ENCODE results near the gene GFI1B.
"Not testable (repeated sequence)": the region's sequence is repeated elsewhere in the genome, so short reads cannot be mapped to it uniquely, and the experiment has no call there.

GFI1B gene

DNA sequence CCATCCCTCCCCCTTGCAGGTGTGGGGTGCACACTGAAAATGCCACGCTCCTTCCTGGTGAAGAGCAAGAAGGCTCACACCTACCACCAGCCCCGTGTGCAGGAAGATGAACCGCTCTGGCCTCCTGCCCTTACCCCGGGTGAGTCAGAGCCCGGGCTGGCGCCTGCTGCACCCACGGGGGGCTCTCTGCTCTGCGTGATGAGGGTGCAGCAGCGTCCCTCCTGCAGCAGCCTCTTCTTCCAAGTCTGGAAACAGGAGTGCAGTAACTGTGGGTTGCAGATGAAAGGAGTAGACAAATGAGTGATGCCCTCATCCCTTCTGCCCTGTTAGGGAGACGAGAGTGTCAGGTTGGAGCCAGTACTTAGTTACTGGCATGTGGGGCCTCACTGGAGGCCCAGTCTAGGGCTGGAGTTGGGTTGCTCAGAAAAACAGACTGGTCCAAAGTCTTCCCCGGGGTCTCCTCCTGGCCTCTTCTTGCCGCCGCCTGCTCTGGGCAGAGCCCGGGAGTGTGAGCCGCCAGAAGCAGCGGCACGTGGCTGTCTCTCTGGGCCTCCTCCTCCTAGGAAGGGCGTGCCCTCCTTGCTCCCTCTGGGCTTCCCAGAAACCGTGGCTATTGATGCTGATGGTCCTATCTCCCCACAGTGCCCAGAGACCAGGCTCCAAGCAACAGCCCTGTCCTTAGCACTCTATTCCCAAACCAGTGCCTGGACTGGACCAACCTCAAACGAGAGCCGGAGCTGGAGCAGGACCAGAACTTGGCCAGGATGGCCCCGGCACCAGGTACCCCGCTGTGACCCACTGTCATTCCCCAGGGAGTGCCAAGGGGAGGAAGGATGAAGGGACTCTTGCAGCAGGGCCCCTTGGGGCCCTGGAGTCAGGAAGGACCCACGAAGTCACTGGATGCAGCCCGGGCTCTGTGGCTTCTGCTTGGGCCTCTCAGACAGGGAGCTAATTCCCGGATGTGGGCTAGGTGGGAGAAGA lies 8.4 kb downstream of the GFI1B start:
- Histone ChIP-seq H3K27me3 (ENCODE audit: control insufficient read depth, insufficient read depth, low read length) (peaks cover 14% of the 10 kb centered on the region), H3K9ac (ENCODE audit: low read length) (no peak overlapping the region), H3K4me1 (ENCODE audit: control insufficient read depth, insufficient read depth, low read length) (no peaks in the 10 kb centered on the region), H3K36me3 (ENCODE audit: control insufficient read depth, insufficient read depth, low read length) (no peaks in the 10 kb centered on the region), H3K9me3 (ENCODE audit: control insufficient read depth, low read length) (no peaks in the 10 kb centered on the region), H3K4me3 (ENCODE audit: low read length) (no peak overlapping the region)

DNA sequence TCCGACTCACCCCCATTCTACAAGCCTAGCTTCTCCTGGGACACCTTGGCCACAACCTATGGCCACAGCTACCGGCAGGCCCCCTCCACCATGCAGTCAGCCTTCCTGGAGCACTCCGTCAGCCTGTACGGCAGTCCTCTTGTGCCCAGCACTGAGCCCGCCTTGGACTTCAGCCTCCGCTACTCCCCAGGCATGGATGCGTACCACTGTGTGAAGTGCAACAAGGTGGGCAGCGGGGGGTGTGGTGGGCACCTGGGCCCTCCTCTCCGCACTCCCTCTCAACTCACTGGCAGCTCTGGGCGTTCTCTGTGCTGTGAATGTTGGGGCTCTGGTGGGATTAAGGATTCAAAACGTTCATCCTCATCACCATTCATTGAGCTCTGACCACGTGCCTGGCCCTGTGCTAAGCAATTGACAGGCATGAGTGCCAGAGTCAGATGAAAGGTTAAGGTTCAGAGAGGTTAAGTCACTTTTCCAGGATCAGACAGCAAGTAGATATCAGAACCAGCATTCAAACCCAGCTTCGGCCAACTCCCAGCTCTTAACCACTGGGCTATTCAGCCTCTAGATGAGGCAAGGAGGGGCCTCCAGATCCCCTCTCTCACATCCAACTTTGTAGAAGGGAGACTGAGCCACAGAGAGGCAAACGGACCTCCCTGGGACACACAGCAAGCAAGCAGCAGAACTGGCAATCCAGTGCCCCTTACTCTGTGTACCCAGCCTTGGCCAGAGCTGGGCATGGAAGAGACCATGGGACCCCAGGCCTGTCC lies 9.9 kb downstream of the GFI1B start:
- no peak overlapping the region for H3K4me3 ChIP-seq (ENCODE audit: low read length)
- no peak overlapping the region for H3K9ac ChIP-seq (ENCODE audit: low read length)
- peaks cover 3% of the 10 kb centered on the region for H3K4me1 ChIP-seq (ENCODE audit: control insufficient read depth, insufficient read depth, low read length)
- no peaks in the 10 kb centered on the region for H3K36me3 ChIP-seq (ENCODE audit: control insufficient read depth, insufficient read depth, low read length)
- H3K27me3 ChIP-seq (ENCODE audit: control insufficient read depth, insufficient read depth, low read length) = peaks cover 17% of the 10 kb centered on the region
- no peaks in the 10 kb centered on the region for H3K9me3 ChIP-seq (ENCODE audit: control insufficient read depth, low read length)

DNA sequence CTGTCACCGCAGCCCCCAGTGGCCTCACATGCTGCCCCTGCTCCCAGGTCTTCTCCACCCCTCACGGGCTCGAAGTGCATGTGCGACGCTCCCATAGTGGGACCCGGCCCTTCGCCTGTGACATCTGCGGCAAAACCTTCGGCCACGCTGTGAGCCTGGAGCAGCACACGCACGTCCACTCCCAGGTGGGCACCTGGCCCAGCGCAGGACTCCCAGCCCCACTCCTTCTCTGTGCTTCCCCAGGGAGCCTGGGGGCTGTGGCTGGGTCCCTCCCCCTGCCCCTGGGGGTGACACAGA lies 10.5 kb downstream of the GFI1B start:
- Histone ChIP-seq H3K9ac (ENCODE audit: low read length) (no peak overlapping the region), H3K27me3 (ENCODE audit: control insufficient read depth, insufficient read depth, low read length) (peaks cover 20% of the 10 kb centered on the region), H3K4me1 (ENCODE audit: control insufficient read depth, insufficient read depth, low read length) (peaks cover 8% of the 10 kb centered on the region), H3K4me3 (ENCODE audit: low read length) (no peak overlapping the region), H3K36me3 (ENCODE audit: control insufficient read depth, insufficient read depth, low read length) (no peaks in the 10 kb centered on the region), H3K9me3 (ENCODE audit: control insufficient read depth, low read length) (no peaks in the 10 kb centered on the region)

DNA sequence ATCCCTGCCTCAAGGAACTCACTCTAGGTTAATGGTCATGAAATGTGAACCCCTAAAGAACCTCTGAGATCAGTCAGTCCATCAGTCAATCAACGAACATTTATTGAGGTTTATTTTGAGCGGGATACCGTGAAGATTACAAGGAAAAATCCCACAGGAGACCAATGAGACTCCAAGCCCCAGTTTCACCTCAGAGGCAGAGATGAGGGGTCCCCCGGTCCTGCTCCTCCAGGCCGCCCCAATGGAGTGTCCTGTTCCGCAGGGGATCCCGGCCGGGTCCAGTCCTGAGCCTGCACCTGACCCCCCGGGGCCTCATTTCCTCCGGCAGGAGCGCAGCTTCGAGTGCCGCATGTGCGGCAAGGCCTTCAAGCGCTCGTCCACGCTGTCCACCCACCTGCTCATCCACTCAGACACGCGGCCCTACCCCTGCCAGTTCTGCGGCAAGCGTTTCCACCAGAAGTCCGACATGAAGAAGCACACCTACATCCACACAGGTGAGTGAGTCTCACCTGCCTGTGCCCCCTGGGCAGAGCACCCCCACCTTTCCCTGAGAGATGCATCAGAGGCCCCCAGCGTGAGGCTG lies 11.0 kb downstream of the GFI1B start:
- Histone ChIP-seq H3K27me3 (ENCODE audit: control insufficient read depth, insufficient read depth, low read length) (peaks cover 20% of the 10 kb centered on the region), H3K9me3 (ENCODE audit: control insufficient read depth, low read length) (no peaks in the 10 kb centered on the region), H3K36me3 (ENCODE audit: control insufficient read depth, insufficient read depth, low read length) (no peaks in the 10 kb centered on the region), H3K4me3 (ENCODE audit: low read length) (no peak overlapping the region), H3K9ac (ENCODE audit: low read length) (no peak overlapping the region), H3K4me1 (ENCODE audit: control insufficient read depth, insufficient read depth, low read length) (peaks cover 14% of the 10 kb centered on the region)

DNA sequence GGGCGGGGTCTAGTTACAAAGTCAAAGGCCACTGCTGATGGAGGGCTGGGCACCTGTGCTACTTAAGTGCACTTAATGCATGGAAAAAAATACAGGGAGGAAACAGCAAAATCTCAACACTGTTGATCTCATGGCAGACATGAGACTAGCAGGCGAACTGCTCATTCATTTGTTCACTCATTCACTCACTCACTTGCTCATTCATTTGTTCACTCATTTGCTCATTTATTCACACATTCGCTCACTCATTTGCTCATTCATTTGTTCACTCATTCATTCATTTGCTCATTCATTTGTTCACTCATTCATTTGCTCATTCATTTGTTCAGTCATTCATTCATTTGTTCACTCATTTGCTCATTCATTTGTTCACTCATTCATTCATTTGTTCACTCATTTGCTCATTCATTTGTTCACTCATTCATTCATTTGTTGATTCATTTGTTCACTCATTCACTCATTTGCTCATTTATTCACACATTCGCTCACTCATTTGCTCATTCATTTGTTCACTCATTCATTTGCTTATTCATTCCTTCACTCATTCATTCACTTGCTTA lies 11.6 kb downstream of the GFI1B start:
- H3K9me3 ChIP-seq (ENCODE audit: control insufficient read depth, low read length); H3K36me3 ChIP-seq (ENCODE audit: control insufficient read depth, insufficient read depth, low read length); H3K9ac ChIP-seq (ENCODE audit: low read length); H3K4me3 ChIP-seq (ENCODE audit: low read length): not testable (repeated sequence)
- H3K4me1 ChIP-seq (ENCODE audit: control insufficient read depth, insufficient read depth, low read length) = peaks cover 19% of the 10 kb centered on the region
- H3K27me3 ChIP-seq (ENCODE audit: control insufficient read depth, insufficient read depth, low read length) = peaks cover 20% of the 10 kb centered on the region

DNA sequence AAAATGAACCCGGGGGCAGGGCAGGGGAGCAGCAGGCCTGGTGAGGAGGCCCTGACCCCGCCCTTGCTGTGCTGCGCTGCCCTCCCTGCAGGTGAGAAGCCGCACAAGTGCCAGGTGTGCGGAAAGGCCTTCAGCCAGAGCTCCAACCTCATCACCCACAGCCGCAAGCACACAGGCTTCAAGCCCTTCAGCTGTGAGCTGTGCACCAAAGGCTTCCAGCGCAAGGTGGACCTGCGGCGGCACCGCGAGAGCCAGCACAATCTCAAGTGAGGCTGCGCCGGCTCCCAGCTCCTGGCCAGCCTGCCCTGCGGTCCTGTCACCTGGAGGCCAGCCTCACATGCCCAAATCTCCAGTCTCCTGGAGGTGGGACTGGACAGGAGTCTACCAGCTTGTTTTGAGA lies 12.3 kb downstream of the GFI1B start:
- Histone ChIP-seq H3K27me3 (ENCODE audit: control insufficient read depth, insufficient read depth, low read length) (peaks cover 20% of the 10 kb centered on the region), H3K4me3 (ENCODE audit: low read length) (no peak overlapping the region), H3K9ac (ENCODE audit: low read length) (no peak overlapping the region), H3K36me3 (ENCODE audit: control insufficient read depth, insufficient read depth, low read length) (no peaks in the 10 kb centered on the region), H3K9me3 (ENCODE audit: control insufficient read depth, low read length) (no peaks in the 10 kb centered on the region), H3K4me1 (ENCODE audit: control insufficient read depth, insufficient read depth, low read length) (peaks cover 22% of the 10 kb centered on the region)

DNA sequence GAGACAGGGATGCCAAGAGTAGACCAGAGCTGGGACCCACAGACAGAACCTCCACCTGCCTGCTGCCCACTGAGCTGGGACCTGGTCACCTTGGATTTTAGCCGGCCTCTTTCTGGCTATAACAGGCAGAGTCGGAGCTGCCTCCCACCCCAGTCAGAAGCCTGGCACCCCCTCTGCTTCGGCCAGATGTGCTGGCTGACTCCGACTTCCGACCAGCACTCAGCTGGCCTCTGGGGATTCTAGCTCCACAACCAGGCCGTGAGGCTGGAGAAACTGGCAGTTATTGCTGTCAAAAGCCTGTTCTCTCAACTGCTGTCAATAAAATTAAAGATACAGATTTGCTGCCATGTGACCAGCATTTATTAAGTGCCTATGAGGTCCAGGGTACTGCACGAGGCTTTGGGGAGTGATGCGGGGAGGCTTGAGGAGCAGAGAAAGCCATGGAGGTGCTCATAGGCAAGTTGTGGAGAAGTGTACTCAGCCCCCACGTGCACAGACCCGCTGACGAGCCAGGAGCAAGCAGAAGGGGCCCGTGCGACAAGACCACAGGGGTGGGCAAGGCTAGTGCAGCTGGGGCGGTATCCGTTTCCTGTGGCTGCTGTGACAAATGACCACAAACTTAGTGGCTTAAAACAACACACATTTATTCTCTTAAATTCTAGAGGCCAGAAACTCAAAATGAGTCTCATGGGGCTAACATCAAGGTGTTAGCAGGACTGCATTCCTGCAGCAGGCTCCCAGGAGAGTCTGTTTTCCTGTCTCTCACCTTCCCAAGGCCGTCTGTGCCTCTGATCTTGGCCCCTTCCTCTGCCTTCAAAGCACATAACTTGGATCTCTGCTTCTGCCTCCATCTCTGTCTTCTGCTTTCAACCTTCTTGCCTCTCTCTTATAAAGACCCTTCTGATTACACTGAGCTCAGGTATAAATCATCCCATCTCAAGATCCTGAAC lies 13.1 kb downstream of the GFI1B start:
- Histone ChIP-seq H3K4me1 (ENCODE audit: control insufficient read depth, insufficient read depth, low read length) (peaks cover 22% of the 10 kb centered on the region), H3K9me3 (ENCODE audit: control insufficient read depth, low read length) (no peaks in the 10 kb centered on the region), H3K27me3 (ENCODE audit: control insufficient read depth, insufficient read depth, low read length) (peaks cover 20% of the 10 kb centered on the region), H3K9ac (ENCODE audit: low read length) (no peak overlapping the region), H3K36me3 (ENCODE audit: control insufficient read depth, insufficient read depth, low read length) (no peaks in the 10 kb centered on the region), H3K4me3 (ENCODE audit: low read length) (no peak overlapping the region)

DNA sequence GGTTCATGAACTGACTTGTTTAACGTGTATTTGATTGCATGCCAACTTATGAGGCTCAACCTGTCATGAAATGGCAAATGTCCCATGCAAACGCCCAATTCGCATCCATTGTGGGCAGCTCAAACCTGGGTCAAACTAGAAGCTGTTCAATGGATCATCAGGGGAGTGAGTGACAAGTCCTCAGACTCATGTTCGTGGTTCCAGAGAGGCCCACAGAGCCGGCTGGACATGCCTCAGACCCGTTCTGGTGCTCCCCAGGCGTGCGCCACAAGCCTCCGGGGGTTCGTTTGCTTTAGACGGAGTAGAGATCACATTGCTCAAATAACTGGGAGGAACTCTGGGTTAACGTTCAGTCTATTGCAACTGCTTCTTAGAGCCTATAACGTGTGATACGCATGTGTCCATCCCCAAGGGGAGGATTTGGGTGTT lies 15.0 kb downstream of the GFI1B start:
- peaks cover 16% of the 10 kb centered on the region for H3K27me3 ChIP-seq (ENCODE audit: control insufficient read depth, insufficient read depth, low read length)
- peaks cover 22% of the 10 kb centered on the region for H3K4me1 ChIP-seq (ENCODE audit: control insufficient read depth, insufficient read depth, low read length)
- no peaks in the 10 kb centered on the region for H3K36me3 ChIP-seq (ENCODE audit: control insufficient read depth, insufficient read depth, low read length)
- no peak overlapping the region for H3K4me3 ChIP-seq (ENCODE audit: low read length)
- H3K9ac ChIP-seq (ENCODE audit: low read length) = no peak overlapping the region
- H3K9me3 ChIP-seq (ENCODE audit: control insufficient read depth, low read length) = no peaks in the 10 kb centered on the region

DNA sequence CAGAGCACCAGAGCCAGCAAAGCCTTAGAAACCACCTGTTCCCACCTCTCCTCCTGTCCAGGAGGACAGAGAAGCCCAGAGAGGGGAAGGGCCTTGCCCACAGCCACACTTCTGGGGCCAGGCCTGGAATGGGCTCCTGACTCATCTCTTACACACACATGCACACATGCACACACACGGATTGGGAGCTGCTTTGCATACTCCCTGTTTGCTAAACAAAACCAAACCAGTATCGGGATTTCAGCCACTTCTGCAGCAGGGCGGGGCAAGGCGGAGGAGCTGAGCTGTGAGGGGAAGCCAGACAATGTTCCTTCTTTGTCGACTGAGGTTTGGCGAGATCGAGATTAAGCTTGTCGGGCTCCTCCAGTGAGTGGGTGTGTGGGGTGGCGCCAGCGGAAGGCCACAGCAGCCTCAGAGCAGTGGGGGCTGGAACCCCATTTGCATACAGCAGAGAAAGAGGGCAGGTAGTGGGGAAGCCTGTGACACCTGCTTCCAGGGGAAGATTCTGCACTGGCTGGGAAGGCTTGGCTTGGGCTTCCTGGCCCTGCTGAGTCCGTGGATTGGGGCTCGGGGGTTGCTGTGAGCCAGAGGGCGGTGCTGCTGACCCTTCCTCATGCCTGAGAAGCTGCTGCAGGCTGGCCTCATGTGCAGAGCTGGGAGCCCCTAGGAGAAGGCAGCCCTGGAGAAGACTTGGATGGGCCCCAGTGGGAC lies 16.1 kb downstream of the GFI1B start:
- Histone ChIP-seq H3K9me3 (ENCODE audit: control insufficient read depth, low read length) (no peaks in the 10 kb centered on the region), H3K9ac (ENCODE audit: low read length) (no peak overlapping the region), H3K36me3 (ENCODE audit: control insufficient read depth, insufficient read depth, low read length) (no peaks in the 10 kb centered on the region), H3K4me1 (ENCODE audit: control insufficient read depth, insufficient read depth, low read length) (peaks cover 22% of the 10 kb centered on the region), H3K4me3 (ENCODE audit: low read length) (no peak overlapping the region), H3K27me3 (ENCODE audit: control insufficient read depth, insufficient read depth, low read length) (peaks cover 14% of the 10 kb centered on the region)

DNA sequence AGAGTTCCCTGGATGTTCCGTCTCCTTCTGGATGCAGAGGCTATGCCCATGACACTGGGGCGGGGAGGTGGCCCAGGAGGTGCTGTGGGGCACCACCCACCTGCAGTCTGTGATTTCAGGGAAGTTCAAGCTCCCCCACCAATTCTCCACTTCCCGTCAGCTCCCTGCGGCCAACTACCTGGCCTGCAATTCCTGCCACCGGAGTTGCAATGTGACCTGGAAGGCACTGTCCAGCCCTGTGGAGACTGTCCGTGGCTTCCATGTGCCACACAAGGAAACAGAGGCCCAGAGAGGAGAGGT lies 16.6 kb downstream of the GFI1B start:
- Histone ChIP-seq H3K4me1 (ENCODE audit: control insufficient read depth, insufficient read depth, low read length) (peaks cover 22% of the 10 kb centered on the region), H3K9ac (ENCODE audit: low read length) (no peak overlapping the region), H3K27me3 (ENCODE audit: control insufficient read depth, insufficient read depth, low read length) (peaks cover 19% of the 10 kb centered on the region), H3K9me3 (ENCODE audit: control insufficient read depth, low read length) (no peaks in the 10 kb centered on the region), H3K4me3 (ENCODE audit: low read length) (no peak overlapping the region), H3K36me3 (ENCODE audit: control insufficient read depth, insufficient read depth, low read length) (no peaks in the 10 kb centered on the region)

DNA sequence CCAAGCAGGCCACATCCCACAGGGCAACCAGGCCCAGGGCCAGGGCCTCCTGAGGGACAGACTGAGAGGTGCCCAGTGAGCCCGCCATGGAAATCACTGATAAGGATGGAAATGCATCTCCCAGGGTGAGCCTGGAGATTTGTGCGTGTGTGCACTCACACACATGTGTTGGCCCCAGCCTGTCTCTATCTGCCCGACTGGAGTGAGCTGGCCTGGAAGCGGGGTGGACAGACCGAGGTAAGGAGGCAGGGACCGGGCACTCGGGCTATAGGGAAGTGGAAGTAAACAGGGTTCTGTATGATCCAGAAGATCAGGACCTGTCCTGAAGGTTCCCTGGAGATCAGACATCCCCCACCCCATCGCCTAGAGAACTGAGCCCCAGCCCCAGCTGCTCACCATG lies 17.4 kb downstream of the GFI1B start:
- peaks cover 22% of the 10 kb centered on the region for H3K4me1 ChIP-seq (ENCODE audit: control insufficient read depth, insufficient read depth, low read length)
- no peak overlapping the region for H3K4me3 ChIP-seq (ENCODE audit: low read length)
- H3K9me3 ChIP-seq (ENCODE audit: control insufficient read depth, low read length) = no peaks in the 10 kb centered on the region
- H3K27me3 ChIP-seq (ENCODE audit: control insufficient read depth, insufficient read depth, low read length) = peaks cover 21% of the 10 kb centered on the region
- H3K36me3 ChIP-seq (ENCODE audit: control insufficient read depth, insufficient read depth, low read length) = no peaks in the 10 kb centered on the region
- no peak overlapping the region for H3K9ac ChIP-seq (ENCODE audit: low read length)
